ENCODE results near the gene DNAJC21. TPM values are rescaled to one million over a fixed set of nuclear protein-coding genes. Genes with fewer than 3 reads are reported as not detected.

DNAJC21 gene
- total and polyA plus RNA-seq, 4 donors, result 8.8 to 21.0 (median 11.8) TPM

DNA sequence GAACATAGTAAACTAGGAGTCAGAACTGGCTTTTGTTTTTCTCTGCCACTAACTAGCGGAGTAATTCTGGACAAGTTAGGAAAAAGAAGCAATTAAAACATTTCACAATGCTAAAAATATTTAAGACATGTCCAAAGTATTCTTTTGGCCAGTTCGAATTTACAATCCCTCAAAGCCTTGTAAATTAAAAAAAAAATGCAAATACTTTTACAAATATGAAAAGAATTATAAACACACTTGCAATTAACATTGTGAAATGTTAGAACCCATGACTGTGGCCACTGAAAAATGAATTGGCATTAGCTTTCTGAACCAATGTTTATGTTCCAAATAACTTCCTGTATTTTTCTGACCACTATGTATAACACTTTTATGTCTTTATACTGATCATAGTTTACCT lies 16.3 kb upstream of the DNAJC21 start:
- Histone ChIP-seq H3K36me3 (ENCODE audit: control insufficient read depth in 4 of 4, insufficient read depth in 3 of 4, low read depth in 1 of 4, low read length in 3 of 4) (peaks cover 2 to 24% (median 11%) of the 10 kb centered on the region in 4 donors), H3K4me1 (ENCODE audit: control insufficient read depth in 4 of 4, insufficient read depth in 4 of 4, low read length in 3 of 4) (peaks cover 2 to 30% (median 21%) of the 10 kb centered on the region in 4 donors), H3K9me3 (ENCODE audit: control insufficient read depth in 4 of 4, low read length in 3 of 4) (no peaks in the 10 kb centered on the region), H3K9ac (ENCODE audit: low read depth in 1 of 2, low read length in 2 of 2) (no peak overlapping the region), H3K4me3 (ENCODE audit: low read depth in 1 of 3, low read length in 3 of 3) (no peak overlapping the region), H3K27ac (ENCODE audit: low read depth in 1 of 2, low read length in 2 of 2) (no peak overlapping the region), H3K27me3 (ENCODE audit: control insufficient read depth in 4 of 4, insufficient read depth in 4 of 4, low read length in 3 of 4) (no peaks in the 10 kb centered on the region)
- TF ChIP-seq EGR1 (IDR thresholded peaks at IDR 0.05; ENCODE audit: low read depth in 2 of 2) (no peak), JUND (IDR thresholded peaks at IDR 0.05) (no peak), RXRA (IDR thresholded peaks at IDR 0.05) (no peak), HNF4A (conservative IDR thresholded peaks at IDR 0.05) (no peak), HNF4G (IDR thresholded peaks at IDR 0.05) (no peak), FOXA1 (IDR thresholded peaks at IDR 0.05) (no peak), FOXA2 (IDR thresholded peaks at IDR 0.05) (no peak)
- TF ChIP-seq, protein P1, sequence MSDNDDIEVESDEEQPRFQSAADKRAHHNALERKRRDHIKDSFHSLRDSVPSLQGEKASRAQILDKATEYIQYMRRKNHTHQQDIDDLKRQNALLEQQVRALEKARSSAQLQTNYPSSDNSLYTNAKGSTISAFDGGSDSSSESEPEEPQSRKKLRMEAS (IDR thresholded peaks at IDR 0.05), result no peak
- TF ChIP-seq, protein P2, sequence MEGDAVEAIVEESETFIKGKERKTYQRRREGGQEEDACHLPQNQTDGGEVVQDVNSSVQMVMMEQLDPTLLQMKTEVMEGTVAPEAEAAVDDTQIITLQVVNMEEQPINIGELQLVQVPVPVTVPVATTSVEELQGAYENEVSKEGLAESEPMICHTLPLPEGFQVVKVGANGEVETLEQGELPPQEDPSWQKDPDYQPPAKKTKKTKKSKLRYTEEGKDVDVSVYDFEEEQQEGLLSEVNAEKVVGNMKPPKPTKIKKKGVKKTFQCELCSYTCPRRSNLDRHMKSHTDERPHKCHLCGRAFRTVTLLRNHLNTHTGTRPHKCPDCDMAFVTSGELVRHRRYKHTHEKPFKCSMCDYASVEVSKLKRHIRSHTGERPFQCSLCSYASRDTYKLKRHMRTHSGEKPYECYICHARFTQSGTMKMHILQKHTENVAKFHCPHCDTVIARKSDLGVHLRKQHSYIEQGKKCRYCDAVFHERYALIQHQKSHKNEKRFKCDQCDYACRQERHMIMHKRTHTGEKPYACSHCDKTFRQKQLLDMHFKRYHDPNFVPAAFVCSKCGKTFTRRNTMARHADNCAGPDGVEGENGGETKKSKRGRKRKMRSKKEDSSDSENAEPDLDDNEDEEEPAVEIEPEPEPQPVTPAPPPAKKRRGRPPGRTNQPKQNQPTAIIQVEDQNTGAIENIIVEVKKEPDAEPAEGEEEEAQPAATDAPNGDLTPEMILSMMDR (IDR thresholded peaks at IDR 0.05; ENCODE audit: low read depth, low read length, missing input control), result no peak
- 92% methylated on average over 2 of the region's 2 CpGs for WGBS
- no peak for DNase-seq (ENCODE audit: low spot score)

DNA sequence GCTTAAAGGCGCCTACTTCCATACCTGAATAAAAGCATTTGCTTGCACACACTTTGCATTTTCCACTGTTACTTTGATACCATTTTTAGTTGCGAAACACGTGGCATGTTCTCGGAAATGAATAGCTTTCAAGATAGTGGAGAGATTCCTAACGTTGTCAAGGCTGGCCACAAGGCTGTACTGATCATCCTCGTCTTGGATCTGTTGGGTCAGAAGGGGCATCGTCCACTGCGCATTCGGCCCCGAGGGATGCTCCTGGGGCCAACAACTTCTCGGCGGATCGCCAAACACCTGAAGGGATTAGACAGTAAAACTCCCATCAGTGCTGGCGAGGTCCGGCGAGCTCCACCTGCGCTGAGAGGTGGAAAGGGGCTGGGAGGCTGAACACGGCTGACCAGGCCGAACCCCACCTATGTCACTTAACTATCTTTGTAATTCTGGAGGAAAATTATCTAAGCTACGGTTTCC lies 14.7 kb upstream of the DNAJC21 start:
- peaks cover 2 to 19% (median 9%) of the 10 kb centered on the region in 4 donors for H3K36me3 ChIP-seq (ENCODE audit: control insufficient read depth in 4 of 4, insufficient read depth in 3 of 4, low read depth in 1 of 4, low read length in 3 of 4)
- H3K9ac ChIP-seq (ENCODE audit: low read depth in 1 of 2, low read length in 2 of 2), result peak overlapping the region in 1 of 2 donors; percentile 68
- no peaks in the 10 kb centered on the region for H3K9me3 ChIP-seq (ENCODE audit: control insufficient read depth in 4 of 4, low read length in 3 of 4)
- no peak for TF ChIP-seq RAD21 (IDR thresholded peaks at IDR 0.05)
- no peak for TF ChIP-seq RXRA (IDR thresholded peaks at IDR 0.05)
- TF ChIP-seq, protein P1 (IDR thresholded peaks at IDR 0.05), result no peak
- TF ChIP-seq GABPA (IDR thresholded peaks at IDR 0.05 in 1 of 2, conservative IDR thresholded peaks at IDR 0.05 in 1 of 2), result no peak
- peak; percentile 37 for DNase-seq (ENCODE audit: low spot score)
- 4% methylated on average over 20 of the region's 20 CpGs for WGBS
- H3K4me3 ChIP-seq (ENCODE audit: low read depth in 1 of 3, low read length in 3 of 3), result peak overlapping the region; percentile 87 to 96 (median 94)
- peak overlapping the region; percentile 71 to 72 for H3K27ac ChIP-seq (ENCODE audit: low read depth in 1 of 2, low read length in 2 of 2)
- H3K27me3 ChIP-seq (ENCODE audit: control insufficient read depth in 4 of 4, insufficient read depth in 4 of 4, low read length in 3 of 4), result no peaks in the 10 kb centered on the region
- peaks cover 2 to 30% (median 21%) of the 10 kb centered on the region in 4 donors for H3K4me1 ChIP-seq (ENCODE audit: control insufficient read depth in 4 of 4, insufficient read depth in 4 of 4, low read length in 3 of 4)

DNA sequence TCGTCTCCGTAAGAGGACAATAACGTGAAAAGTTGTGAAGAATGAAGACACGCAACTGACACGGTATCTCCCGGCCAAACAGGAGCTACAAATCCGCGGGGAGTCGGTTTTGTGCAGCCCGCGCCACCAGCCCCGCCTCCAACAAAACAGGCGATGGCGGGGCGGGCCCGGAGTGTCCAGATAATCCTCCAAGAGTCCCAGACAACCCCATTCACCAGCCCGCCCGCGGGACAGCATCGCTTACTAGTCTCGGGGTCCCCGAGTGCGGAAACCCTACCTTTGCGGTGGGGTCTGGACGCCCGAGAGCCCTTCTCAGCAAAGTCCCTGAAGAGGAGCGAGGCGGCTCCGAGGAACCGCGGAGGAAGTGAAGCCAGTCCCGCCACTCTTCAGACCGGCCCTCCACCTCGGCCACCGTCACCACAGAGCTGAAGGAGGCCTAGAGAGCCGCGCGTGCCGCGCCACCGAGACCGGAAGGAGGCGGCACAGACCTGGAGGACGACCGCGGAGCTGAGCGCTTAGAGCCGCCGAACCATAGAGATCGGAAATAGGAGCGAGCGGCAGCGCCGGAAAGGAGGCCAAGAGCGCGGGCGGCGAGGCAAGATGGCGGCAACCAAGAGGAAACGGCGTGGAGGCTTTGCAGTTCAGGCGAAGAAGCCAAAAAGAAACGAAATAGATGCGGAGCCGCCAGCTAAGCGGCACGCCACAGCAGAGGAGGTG lies 14.1 kb upstream of the DNAJC21 start, which contains the start of the genes BRIX1 and RAD1:
Gene BRIX1, plus strand, starts transcription at position 573 of the 717 bp plus-strand sequence. Its CDS starts 28 bp downstream, at position 601.
Gene RAD1, minus strand, starts transcription at position 366 of the 717 bp plus-strand sequence. CDS start 612 bp downstream, outside the sequence.
- H3K27me3 ChIP-seq (ENCODE audit: control insufficient read depth in 4 of 4, insufficient read depth in 4 of 4, low read length in 3 of 4), result no peaks in the 10 kb centered on the region
- under 1% methylated on average over 67 of the region's 67 CpGs for WGBS
- peaks cover 2 to 17% (median 9%) of the 10 kb centered on the region in 4 donors for H3K36me3 ChIP-seq (ENCODE audit: control insufficient read depth in 4 of 4, insufficient read depth in 3 of 4, low read depth in 1 of 4, low read length in 3 of 4)
- H3K9ac ChIP-seq (ENCODE audit: low read depth in 1 of 2, low read length in 2 of 2), result peak within 1 kb of the TSS; percentile 83 to 90
- H3K4me1 ChIP-seq (ENCODE audit: control insufficient read depth in 4 of 4, insufficient read depth in 4 of 4, low read length in 3 of 4), result peaks cover 2 to 30% (median 21%) of the 10 kb centered on the region in 4 donors
- peak; percentile 89 for DNase-seq (ENCODE audit: low spot score)
- H3K9me3 ChIP-seq (ENCODE audit: control insufficient read depth in 4 of 4, low read length in 3 of 4), result no peaks in the 10 kb centered on the region
- H3K4me3 ChIP-seq (ENCODE audit: low read depth in 1 of 3, low read length in 3 of 3), result peak within 1 kb of the TSS; percentile 89 to 96 (median 94)
- H3K27ac ChIP-seq (ENCODE audit: low read depth in 1 of 2, low read length in 2 of 2), result peak within 1 kb of the TSS; percentile 71 to 72
- TF ChIP-seq EGR1 (IDR thresholded peaks at IDR 0.05; ENCODE audit: low read depth in 2 of 2), result peak; percentile 56 to 82
- TF ChIP-seq RXRA (IDR thresholded peaks at IDR 0.05), result peak; percentile 55 to 63
- TF ChIP-seq, protein P1 (IDR thresholded peaks at IDR 0.05), result peak; percentile 93
- peak; percentile 75 for TF ChIP-seq SP1 (IDR thresholded peaks at IDR 0.05)
- TF ChIP-seq HNF4G (IDR thresholded peaks at IDR 0.05), result no peak
- TF ChIP-seq YY1 (IDR thresholded peaks at IDR 0.05), result peak; percentile 99
- peak; percentile 47 for TF ChIP-seq FOXA2 (IDR thresholded peaks at IDR 0.05)
- TF ChIP-seq, protein P3, sequence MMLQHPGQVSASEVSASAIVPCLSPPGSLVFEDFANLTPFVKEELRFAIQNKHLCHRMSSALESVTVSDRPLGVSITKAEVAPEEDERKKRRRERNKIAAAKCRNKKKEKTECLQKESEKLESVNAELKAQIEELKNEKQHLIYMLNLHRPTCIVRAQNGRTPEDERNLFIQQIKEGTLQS (IDR thresholded peaks at IDR 0.05), result peak; percentile 75
- TF ChIP-seq, protein P2 (IDR thresholded peaks at IDR 0.05; ENCODE audit: low read depth, low read length, missing input control), result peak; percentile 11
- TF ChIP-seq RAD21 (IDR thresholded peaks at IDR 0.05), result peak; percentile 51 to 63
- TF ChIP-seq NR2F2 (IDR thresholded peaks at IDR 0.05), result peak; percentile 73
- TF ChIP-seq, protein P4, sequence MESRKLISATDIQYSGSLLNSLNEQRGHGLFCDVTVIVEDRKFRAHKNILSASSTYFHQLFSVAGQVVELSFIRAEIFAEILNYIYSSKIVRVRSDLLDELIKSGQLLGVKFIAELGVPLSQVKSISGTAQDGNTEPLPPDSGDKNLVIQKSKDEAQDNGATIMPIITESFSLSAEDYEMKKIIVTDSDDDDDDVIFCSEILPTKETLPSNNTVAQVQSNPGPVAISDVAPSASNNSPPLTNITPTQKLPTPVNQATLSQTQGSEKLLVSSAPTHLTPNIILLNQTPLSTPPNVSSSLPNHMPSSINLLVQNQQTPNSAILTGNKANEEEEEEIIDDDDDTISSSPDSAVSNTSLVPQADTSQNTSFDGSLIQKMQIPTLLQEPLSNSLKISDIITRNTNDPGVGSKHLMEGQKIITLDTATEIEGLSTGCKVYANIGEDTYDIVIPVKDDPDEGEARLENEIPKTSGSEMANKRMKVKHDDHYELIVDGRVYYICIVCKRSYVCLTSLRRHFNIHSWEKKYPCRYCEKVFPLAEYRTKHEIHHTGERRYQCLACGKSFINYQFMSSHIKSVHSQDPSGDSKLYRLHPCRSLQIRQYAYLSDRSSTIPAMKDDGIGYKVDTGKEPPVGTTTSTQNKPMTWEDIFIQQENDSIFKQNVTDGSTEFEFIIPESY (IDR thresholded peaks at IDR 0.05), result peak; percentile 96
- TF ChIP-seq HNF4A (conservative IDR thresholded peaks at IDR 0.05), result peak; percentile 45 to 46
- TF ChIP-seq JUND (IDR thresholded peaks at IDR 0.05), result peak; percentile 37 to 60
- peak; percentile 90 for TF ChIP-seq TAF1 (conservative IDR thresholded peaks at IDR 0.05)
